H1 (cell line): ENCODE measurements around the gene RNF157. TPM values are rescaled to one million over a fixed set of nuclear protein-coding genes. Genes with fewer than 3 reads are reported as not detected.

Experiments
- TEAD4 ChIP-seq: IDR thresholded peaks from 2 replicates; pipeline ENCODE4 v1.6.1; 2012; ENCODE audit warnings: low read depth, low read length, inconsistent platforms, mixed read lengths
- polyA plus RNA-seq, 7 experiments: library from polyadenylated mRNA; depleted of rRNA in 3 of 7; stranded (reverse) in 5 of 7; unstranded in 2 of 7; fragments of >200 nt in 5 of 7; fragments of 200-250 nt in 2 of 7; gene quantifications; 1 replicate in 5 of 7; 2 replicates in 1 of 7; 4 replicates in 1 of 7; pipeline versions ENCODE4 v1.2.1 to v1.2.3, GENCODE V29; 2011 to 2013; ENCODE audit warnings: missing spikeins in 2 of 7, mixed read lengths in 2 of 7
- total RNA-seq: library from RNA; stranded (reverse); fragmentation: NEBNext Ultra II Directional; extraction: Animal tissue kit (Norgen Biotek cat#: 25700); gene quantifications from 2 replicates; pipeline ENCODE4 v1.2.1, GENCODE V29; 2021
- TF ChIP-seq, protein P1 (sequence below): IDR thresholded peaks from 2 replicates; pipeline ENCODE4 v1.6.1; 2012; ENCODE audit warnings: low read length, inconsistent platforms
- TF ChIP-seq, protein P2 (sequence below): IDR thresholded peaks from 2 replicates; pipeline ENCODE4 v1.6.1; 2012; ENCODE audit warnings: inconsistent platforms

Gene RNF157
- total and polyA plus RNA-seq, 2 of the 8 experiments (the other 6 are each of a cell fraction or from before 2014, with no cell fraction given), result 13.4 to 16.7 TPM

DNA sequence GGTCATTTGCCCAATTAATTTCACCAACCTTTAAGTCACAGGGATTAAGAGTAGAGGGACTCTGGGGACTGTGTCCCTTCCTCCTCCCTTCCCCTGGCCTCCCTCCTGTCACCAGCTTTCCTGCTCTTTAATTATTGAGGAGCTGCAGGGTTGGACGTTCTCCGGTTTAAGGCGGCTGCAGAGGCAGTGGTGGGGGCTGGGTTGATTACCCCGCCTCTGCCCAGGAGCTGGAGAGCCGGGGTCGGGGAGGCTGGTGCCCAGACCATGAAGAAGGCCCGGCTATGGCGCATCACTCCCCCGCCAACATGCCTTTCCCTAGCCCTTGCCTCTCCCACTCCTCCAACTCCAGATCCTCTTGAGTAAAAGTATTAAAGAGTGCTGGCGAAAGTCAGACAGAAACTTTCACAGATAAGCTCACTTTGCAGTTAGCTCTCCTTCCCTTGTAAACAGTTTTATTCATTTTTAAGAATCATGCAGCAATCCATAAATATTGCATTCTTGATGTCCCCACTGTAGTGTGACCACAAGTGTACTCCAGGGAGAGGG, 98.2 kb downstream of the RNF157 start (continued):
- TF ChIP-seq, protein P1, sequence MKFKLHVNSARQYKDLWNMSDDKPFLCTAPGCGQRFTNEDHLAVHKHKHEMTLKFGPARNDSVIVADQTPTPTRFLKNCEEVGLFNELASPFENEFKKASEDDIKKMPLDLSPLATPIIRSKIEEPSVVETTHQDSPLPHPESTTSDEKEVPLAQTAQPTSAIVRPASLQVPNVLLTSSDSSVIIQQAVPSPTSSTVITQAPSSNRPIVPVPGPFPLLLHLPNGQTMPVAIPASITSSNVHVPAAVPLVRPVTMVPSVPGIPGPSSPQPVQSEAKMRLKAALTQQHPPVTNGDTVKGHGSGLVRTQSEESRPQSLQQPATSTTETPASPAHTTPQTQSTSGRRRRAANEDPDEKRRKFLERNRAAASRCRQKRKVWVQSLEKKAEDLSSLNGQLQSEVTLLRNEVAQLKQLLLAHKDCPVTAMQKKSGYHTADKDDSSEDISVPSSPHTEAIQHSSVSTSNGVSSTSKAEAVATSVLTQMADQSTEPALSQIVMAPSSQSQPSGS, result no peak
- TF ChIP-seq, protein P2, sequence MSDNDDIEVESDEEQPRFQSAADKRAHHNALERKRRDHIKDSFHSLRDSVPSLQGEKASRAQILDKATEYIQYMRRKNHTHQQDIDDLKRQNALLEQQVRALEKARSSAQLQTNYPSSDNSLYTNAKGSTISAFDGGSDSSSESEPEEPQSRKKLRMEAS, result no peak
- no peak for TF ChIP-seq TEAD4
